HG02870 (cell line): ENCODE results near the gene ICA1.
"Not testable (repeated sequence)": the region's sequence is repeated elsewhere in the genome, so short reads cannot be mapped to it uniquely, and the experiment has no call there.

Source experiments
- ATAC-seq: cut with Tn5 transposase; IDR thresholded peaks from one replicate; pipeline ENCODE4 v1.9.1; 2021; ENCODE audit warnings: mild to moderate bottlenecking, moderate library complexity; ENCODE audit not compliant: unreplicated experiment

ICA1 gene

GRCh38 chr7:8063300-8063699, 198.7 kb downstream of the ICA1 start:
- not testable (repeated sequence) for ATAC-seq
